Hepatocyte (in vitro differentiated cells): ENCODE data around the gene MECR.

Experiments
- CTCF ChIP-seq: fragments of 200-600 bp; sonication (generic); IDR thresholded peaks from 2 replicates; pipeline ENCODE4 v1.5.1; 2016; ENCODE audit warnings: antibody characterized with exemption, mild to moderate bottlenecking; ENCODE audit not compliant: poor library complexity
- EZH2 ChIP-seq: fragments of 200-600 bp; sonication (generic); IDR thresholded peaks from 2 replicates; pipeline ENCODE4 v1.6.1; 2016; ENCODE audit warnings: antibody characterized with exemption, mild to moderate bottlenecking, borderline replicate concordance
- EZH2phosphoT487 ChIP-seq: fragments of 200-600 bp; sonication (generic); IDR thresholded peaks from one replicate; pipeline ENCODE4 v1.6.1; 2018; ENCODE audit warnings: antibody characterized with exemption, mild to moderate bottlenecking, low read depth, moderate library complexity; ENCODE audit not compliant: unreplicated experiment, severe bottlenecking

- TF ChIP-seq EZH2 (no peak), CTCF (no peak), EZH2phosphoT487 (no peak)
These were observed 28.7 kb downstream of the MECR start for GRCh38 chr1:29202053-29202452.
